ENCODE results near the gene SNX25.
A peak's percentile ranks its signal among the peaks of the same experiment; 100 is the strongest.
"Not testable (repeated sequence)": the region's sequence is repeated elsewhere in the genome, so short reads cannot be mapped to it uniquely, and the experiment has no call there.

SNX25 gene

DNA sequence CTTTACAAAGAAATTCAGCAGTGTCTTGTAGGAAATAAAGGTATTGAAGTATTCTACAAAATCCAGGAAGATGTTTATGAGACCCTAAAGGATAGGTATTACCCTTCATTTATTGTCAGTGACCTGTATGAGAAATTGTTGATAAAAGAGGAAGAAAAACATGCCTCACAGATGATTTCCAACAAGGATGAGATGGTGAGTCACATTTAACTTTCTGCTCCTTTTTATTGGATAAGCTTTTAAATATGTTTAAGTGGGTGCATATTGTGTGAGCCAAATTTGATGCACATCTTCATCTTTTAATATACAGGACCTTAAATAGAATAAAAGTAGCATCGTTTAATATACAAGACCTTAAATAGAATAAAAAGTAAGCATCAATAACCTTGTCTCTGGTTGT lies 114.2 kb downstream of the SNX25 start:
- H3K4me3 ChIP-seq (ENCODE audit: low read depth, low read length): no peak overlapping the region
- TF ChIP-seq CTCF (IDR thresholded peaks at IDR 0.05; ENCODE audit: low read depth, low read length, missing control alignments): no peak
- DNase-seq (ENCODE audit: low read depth): no peak

- H3K4me3 ChIP-seq (ENCODE audit: low read depth, low read length); DNase-seq (ENCODE audit: low read depth): not testable (repeated sequence)
Measured at GRCh38 chr4:185324361-185324760, 115.0 kb downstream of the SNX25 start.

DNA sequence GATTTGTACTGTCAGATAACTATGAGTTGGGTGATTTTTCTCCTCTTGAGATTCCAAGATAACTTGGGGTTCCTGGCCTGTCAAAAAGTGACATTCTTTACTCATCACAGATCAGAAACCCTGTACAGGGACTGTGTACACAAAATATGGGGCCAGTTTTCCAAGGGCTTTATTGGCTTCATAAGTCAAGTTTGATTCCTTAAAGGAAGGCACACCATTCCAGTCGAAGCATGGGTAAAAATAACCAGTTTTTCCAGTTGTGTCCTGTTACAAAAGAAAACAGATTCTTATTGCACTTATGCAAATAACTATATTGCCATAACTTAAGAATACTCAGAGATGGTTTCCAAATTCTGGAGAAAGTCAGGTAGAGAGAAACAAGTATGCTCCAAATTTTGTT lies 116.3 kb downstream of the SNX25 start:
- not testable (repeated sequence) for DNase-seq (ENCODE audit: low read depth); H3K4me3 ChIP-seq (ENCODE audit: low read depth, low read length)

DNA sequence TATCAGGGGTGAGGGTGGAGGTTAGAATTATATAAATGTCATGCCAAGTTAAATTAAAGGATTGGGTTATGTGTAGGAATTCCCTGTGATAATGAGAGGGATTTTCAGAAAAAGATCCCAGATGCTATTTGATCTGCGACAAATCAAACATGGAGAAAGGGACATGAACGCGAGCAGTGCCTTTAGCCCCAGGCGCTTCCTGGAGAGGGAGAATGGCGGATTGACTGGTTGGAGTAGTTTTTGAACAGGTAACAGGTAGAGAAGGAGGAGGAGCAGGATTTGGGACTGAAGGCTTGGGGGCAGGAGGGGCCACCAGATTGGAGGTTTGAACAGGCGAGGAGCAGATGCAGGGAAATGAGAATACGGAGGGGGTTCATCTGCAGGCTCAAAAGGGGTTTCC lies 119.2 kb downstream of the SNX25 start:
- TF ChIP-seq CTCF (IDR thresholded peaks at IDR 0.05; ENCODE audit: low read depth, low read length, missing control alignments): no peak
- H3K4me3 ChIP-seq (ENCODE audit: low read depth, low read length): no peak overlapping the region

GRCh38 chr4:185329879-185330510 lies 120.6 kb downstream of the SNX25 start:
- not testable (repeated sequence) for DNase-seq (ENCODE audit: low read depth); H3K4me3 ChIP-seq (ENCODE audit: low read depth, low read length)

More for the DNA sequence above, 119.2 kb downstream of the SNX25 start:
- DNase-seq (ENCODE audit: low read depth): no peak

DNA sequence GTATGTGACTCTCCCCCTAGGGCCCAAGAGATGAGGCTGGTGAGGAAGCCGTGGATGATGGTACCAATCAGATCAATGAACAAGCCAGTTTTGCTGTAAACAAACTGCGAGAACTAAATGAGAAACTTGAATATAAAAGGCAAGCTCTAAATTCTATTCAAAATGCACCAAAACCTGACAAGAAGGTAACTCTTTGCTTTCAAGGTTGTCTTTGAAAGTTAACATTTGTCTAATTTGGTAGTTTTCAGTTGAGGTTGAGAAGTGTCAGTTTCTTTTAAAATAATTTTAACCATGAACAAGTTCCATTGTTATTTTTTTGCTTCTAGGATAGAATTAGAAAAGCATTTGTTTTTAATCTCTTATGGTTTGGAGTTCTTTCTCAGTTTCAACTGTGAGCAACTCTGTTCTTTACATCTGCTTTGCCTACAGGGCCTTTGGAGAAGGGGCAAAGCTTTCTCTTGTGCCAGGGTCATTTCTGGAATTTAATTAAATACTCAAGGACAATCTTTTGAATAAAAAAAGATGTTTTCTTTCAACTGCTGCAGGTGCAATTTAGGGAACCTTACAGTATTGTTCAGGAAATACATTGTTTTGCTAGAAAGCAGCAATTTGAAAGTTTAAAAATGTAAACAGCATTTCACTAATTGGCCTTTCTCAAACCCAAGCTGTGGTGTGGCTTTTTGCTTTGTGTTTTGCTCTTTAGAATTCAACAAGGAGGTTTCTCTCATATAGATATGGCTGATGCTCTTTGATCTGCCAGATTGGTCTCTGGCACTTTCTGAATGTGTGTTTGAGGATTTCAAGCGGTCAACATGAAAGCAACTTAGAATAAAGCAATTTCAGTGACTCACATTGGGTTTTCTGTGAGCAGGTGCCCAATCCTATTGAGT lies 123.4 kb downstream of the SNX25 start:
- no peak overlapping the region for H3K4me3 ChIP-seq (ENCODE audit: low read depth, low read length)
- no peak for TF ChIP-seq CTCF (IDR thresholded peaks at IDR 0.05; ENCODE audit: low read depth, low read length, missing control alignments)
- DNase-seq (ENCODE audit: low read depth): peak; percentile 74

- no peak overlapping the region for H3K4me3 ChIP-seq (ENCODE audit: low read depth, low read length)
- DNase-seq (ENCODE audit: low read depth): no peak
- TF ChIP-seq CTCF (IDR thresholded peaks at IDR 0.05; ENCODE audit: low read depth, low read length, missing control alignments): no peak
Measured at GRCh38 chr4:185334326-185334725, 124.9 kb downstream of the SNX25 start.

DNA sequence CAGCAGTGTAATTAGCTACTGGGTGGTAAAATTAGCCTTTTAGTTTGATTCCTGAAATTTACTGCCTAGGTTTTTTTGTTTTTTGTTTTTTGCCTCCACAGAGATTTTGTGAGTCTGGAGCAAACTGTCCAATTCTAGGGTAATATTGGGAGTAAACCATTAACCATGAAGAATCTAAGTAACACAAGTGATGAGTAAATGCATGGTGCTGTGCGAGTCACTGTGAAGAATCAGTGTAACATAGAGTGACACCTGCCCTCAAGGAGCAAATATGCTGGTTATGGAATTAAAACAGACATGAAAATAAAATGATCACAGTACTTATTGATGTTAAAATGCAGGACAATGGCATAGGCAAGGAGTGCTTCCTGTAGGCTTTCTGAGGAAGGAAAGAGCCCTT lies 126.2 kb downstream of the SNX25 start:
- TF ChIP-seq CTCF (IDR thresholded peaks at IDR 0.05; ENCODE audit: low read depth, low read length, missing control alignments): no peak
- DNase-seq (ENCODE audit: low read depth): no peak
- no peak overlapping the region for H3K4me3 ChIP-seq (ENCODE audit: low read depth, low read length)

All from GM12864 (cell line).